Measurements from ENCODE around the gene DPH6. TPM values are rescaled to one million over a fixed set of nuclear protein-coding genes. Genes with fewer than 3 reads are reported as not detected.
"Not testable (repeated sequence)": the region's sequence is repeated elsewhere in the genome, so short reads cannot be mapped to it uniquely, and the experiment has no call there.

DPH6 gene
- total RNA-seq, 1 donor from 2014 or later, result 15.0 TPM

DNA sequence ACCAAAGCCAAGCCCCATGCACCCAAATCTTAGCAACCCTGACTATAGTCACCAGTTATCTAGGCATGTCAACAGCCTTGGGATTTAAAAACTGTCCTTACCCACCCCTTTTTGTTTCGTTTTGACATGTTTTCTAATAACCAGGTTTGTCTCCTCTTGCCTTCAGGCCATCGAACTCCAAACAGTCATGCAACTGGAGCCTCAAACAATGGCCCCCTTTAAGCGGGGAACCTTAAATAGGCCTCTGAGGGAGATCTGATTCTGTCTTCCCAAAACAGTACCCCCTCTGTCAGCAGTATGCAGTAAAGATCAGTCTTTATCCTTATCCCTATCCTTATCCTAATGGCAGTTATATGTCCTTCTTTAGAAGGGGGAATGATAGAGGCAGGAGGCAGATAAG, 105.7 kb downstream of the DPH6 start:
- no peak for DNase-seq (ENCODE audit: low spot score)

- no peak for DNase-seq (ENCODE audit: low spot score)
These were observed 106.7 kb downstream of the DPH6 start for GRCh38 chr15:35439291-35439690.

GRCh38 chr15:35437157-35437556, 108.8 kb downstream of the DPH6 start:
- no peak for DNase-seq (ENCODE audit: low spot score)

- DNase-seq (ENCODE audit: low spot score), result no peak
These were observed 109.5 kb downstream of the DPH6 start for GRCh38 chr15:35436422-35436821.

DNA sequence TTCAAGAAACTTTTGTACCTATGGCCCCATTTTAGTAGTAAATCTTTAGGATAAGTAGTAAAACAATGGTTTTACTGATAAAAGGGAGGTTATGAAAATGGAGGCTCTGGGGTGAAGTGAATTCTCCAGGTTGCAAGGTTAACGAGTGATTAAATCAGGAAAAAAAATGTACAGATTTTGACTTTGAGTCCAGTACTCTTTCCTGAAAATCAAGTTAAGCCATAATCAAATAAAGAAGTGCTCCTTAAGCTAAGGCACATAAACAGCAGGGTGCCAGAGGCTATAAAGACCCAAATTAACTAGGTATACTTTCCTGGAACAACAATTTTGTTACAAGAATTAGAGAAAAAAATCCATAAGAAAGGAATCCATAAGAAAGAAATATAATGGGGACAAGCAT, 114.7 kb downstream of the DPH6 start:
- DNase-seq (ENCODE audit: low spot score), result no peak

GRCh38 chr15:35430301-35430700, 115.7 kb downstream of the DPH6 start:
- no peak for DNase-seq (ENCODE audit: low spot score)

DNA sequence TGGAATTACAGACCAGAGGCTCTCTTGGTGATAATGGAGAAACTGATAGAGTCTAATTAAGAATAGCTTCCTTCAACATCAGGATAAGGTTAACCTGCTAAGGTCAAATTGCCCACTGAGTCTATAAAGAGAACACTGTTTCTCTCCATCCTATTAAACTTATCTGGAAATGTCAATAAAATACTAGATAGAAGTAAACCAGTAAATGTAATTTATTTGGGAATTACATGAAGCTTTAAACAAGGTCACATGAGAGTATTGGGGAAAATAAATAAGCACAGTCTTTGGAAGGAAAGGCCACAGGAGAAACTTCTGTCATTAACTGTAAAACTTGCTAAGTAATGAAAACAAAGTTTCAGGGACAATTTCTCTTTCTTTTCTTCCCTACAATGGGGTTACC, 118.5 kb downstream of the DPH6 start:
- DNase-seq (ENCODE audit: low spot score), result no peak

GRCh38 chr15:35427091-35427490, 118.9 kb downstream of the DPH6 start:
- no peak for DNase-seq (ENCODE audit: low spot score)

DNA sequence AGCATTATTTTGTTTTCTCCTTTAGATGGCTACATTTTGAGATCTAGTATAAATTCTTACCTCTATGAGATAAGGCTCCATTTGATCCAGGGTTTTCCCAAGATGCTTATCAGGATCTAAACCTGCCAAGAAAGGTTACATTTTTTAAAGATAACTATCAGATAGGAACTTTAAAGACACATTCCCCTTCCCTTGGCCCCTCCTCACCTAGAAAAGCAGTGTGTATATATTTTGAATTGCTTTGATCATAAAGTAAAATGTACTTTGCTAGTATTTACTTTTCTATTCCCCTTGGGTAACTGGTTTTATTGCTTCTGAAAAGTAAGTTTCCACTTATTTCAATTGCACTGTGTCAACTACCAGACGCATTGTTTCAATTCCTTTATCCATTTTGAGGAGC, 135.2 kb downstream of the DPH6 start:
- DNase-seq (ENCODE audit: low spot score), result no peak

- no peak for DNase-seq (ENCODE audit: low spot score)
These were observed 146.1 kb downstream of the DPH6 start for GRCh38 chr15:35399901-35400300.

GRCh38 chr15:35397027-35397426, 148.9 kb downstream of the DPH6 start:
- no peak for DNase-seq (ENCODE audit: low spot score)

DNA sequence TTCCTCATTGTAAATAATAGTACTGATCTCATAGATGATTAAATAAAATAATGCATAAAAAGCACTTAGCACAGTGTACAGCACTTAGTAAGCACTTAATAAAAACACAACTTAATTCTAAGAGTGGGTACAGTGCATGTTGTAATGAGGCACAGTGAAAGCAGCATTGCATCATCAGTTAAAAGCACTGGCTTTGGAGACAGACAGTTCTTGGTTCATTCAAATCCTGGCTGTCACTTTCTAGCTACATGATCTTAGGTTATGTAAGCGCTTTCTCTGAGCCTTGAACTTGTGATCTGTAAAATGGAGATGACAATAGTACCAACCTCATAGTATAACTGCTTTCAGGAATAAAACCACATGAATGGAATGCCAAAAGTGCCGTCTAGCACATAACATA, 151.5 kb downstream of the DPH6 start:
- no peak for DNase-seq (ENCODE audit: low spot score)

DNA sequence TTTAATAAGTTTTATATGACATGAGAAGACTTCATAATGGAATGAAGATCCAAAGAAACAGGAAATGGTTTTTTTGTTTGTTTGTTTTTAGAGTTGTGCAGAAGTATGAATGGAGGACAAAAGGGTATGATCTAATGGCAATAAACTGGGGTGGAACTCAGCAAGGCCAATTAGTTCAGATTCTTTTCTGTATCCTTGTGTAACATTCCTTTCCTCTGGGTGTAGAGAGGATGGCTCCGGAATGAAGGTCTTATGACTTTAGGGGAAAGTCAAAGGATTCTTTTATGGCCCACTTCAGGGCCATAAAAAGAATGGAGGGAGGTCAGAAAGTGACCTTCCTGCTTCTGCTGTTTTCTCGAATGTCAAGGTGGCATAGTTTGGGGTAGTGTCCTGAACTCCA, 152.6 kb downstream of the DPH6 start:
- DNase-seq (ENCODE audit: low spot score), result no peak

- DNase-seq (ENCODE audit: low spot score), result not testable (repeated sequence)
These were observed 154.5 kb downstream of the DPH6 start for GRCh38 chr15:35391408-35391984.

GRCh38 chr15:35383506-35383905, 162.5 kb downstream of the DPH6 start:
- no peak for DNase-seq (ENCODE audit: low spot score)

DNA sequence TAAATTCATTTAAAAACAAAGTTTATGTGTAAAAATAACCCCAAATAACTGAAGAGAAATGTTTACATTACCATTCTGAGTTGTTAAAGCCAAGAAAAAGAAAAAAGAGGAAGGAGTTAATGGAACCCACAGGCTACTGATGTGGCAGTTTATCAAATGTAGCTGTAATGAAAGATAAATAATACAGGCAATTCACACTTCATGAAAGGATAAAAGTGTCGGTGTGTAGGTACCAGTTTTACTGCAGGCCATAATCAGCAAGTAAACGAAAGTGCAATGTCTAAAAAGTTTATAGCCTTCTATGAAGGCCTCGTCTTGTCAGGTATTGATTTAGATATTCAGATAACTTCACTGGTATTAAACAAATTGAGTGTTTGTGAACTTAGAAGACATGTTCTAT, 164.6 kb downstream of the DPH6 start:
- no peak for DNase-seq (ENCODE audit: low spot score)

DNA sequence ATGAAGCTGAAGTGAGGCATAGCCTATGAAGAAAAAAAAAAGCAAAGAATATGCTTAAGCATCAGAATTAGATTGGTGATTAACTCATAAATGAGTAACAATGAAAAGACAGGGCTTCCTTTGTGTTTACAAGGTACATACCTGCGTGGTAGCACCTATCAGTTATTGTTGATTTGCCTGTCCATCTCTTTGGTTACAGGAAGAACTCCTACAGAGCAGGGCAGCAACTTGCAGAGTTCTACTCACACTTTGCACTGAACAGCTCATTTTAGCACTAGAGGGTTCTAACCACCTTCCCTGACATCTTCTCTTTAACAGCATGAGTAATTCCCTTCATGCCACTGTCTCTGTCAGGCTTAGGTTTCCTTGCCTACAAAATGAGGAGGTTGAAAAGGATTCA, 166.0 kb downstream of the DPH6 start:
- no peak for DNase-seq (ENCODE audit: low spot score)

GRCh38 chr15:35378454-35378853, 167.5 kb downstream of the DPH6 start:
- not testable (repeated sequence) for DNase-seq (ENCODE audit: low spot score)

GRCh38 chr15:35376707-35377106, 169.3 kb downstream of the DPH6 start:
- DNase-seq (ENCODE audit: low spot score), result no peak

DNA sequence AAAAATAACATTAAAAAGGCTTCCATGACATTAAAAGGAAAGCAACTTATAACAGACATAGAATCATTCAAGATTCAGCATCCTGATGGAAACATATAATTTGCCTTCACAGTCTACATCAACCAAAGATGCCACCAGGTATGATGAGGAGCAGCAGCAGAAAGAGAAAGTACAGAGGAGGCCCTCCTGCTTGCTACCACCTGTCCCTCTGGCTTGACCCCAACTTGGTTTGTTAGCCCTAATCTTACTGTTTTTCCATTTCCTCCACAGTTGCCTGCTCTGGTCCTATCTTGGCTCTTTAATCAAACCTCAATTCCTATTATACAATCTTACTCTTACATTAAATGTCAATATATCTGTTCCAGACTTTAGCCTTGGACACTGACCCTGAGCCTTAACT, 171.3 kb downstream of the DPH6 start:
- no peak for DNase-seq (ENCODE audit: low spot score)

DNA sequence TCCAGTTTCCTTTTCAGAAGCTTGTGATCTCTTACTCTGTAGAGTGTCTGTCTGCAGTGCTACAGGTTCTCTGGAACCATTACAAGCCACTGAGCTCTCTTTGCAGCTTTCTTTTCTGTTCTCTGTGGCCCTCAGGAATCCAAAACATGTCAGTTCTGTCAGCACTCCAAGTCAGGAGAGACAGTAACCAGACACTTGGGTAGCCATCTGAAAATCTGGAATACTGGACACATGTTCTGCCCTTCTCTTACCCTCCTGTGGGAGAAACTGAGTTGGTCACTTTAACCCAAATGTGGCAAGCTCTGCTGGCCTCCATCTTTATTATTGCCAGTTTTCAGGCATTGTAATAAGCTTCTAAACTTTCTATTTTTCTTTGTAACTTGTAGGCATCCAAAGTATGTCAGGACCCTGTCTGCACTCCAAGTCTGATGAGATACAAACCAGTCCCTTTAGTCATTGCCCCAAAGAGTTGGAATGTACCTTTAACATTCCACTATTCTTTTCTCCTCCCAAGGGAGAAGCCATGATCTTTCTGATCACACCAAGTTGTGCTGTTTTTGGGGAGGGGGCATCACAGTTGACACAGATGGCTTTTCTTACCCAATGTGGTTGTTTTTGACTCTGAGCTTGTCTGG, 183.7 kb downstream of the DPH6 start:
- no peak for DNase-seq (ENCODE audit: low spot score)

GRCh38 chr15:35358824-35359223, 187.1 kb downstream of the DPH6 start:
- no peak for DNase-seq (ENCODE audit: low spot score)

- DNase-seq (ENCODE audit: low spot score), result no peak
These were observed 194.9 kb downstream of the DPH6 start for GRCh38 chr15:35351059-35351458.

DNA sequence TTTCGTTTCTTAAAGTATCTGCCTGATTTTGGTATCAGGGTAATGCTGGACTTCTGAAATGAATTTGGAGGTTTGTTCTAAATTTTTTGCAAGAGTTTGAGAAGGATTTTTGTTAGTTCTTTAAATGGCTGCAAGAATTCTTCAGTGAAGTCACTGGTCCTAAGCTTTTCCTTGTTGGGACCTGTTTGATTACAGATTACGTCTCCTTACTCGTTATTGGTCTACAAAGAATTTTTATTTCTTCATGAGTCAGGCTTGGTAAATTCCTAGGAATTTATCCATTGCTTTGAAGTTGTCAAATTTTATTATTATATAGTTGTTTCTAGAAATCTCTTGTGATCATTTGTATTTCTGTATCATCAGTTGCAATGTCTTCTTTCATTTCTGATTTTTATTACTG, 196.0 kb downstream of the DPH6 start:
- DNase-seq (ENCODE audit: low spot score), result no peak
